Measurements from ENCODE around the gene NSG2. TPM values are rescaled to one million over a fixed set of nuclear protein-coding genes. Genes with fewer than 3 reads are reported as not detected.

Gene NSG2
- total RNA-seq, 1 donor, result not detected

GRCh38 chr5:174046558-174046957, 1.1 kb downstream of the NSG2 start:
- no peak overlapping the region for H3K4me3 ChIP-seq (ENCODE audit: low read depth, low read length)
- TF ChIP-seq, protein P1, sequence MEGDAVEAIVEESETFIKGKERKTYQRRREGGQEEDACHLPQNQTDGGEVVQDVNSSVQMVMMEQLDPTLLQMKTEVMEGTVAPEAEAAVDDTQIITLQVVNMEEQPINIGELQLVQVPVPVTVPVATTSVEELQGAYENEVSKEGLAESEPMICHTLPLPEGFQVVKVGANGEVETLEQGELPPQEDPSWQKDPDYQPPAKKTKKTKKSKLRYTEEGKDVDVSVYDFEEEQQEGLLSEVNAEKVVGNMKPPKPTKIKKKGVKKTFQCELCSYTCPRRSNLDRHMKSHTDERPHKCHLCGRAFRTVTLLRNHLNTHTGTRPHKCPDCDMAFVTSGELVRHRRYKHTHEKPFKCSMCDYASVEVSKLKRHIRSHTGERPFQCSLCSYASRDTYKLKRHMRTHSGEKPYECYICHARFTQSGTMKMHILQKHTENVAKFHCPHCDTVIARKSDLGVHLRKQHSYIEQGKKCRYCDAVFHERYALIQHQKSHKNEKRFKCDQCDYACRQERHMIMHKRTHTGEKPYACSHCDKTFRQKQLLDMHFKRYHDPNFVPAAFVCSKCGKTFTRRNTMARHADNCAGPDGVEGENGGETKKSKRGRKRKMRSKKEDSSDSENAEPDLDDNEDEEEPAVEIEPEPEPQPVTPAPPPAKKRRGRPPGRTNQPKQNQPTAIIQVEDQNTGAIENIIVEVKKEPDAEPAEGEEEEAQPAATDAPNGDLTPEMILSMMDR (IDR thresholded peaks at IDR 0.05; ENCODE audit: insufficient read depth, low read length), result no peak
- DNase-seq (ENCODE audit: low read depth), result no peak

DNA sequence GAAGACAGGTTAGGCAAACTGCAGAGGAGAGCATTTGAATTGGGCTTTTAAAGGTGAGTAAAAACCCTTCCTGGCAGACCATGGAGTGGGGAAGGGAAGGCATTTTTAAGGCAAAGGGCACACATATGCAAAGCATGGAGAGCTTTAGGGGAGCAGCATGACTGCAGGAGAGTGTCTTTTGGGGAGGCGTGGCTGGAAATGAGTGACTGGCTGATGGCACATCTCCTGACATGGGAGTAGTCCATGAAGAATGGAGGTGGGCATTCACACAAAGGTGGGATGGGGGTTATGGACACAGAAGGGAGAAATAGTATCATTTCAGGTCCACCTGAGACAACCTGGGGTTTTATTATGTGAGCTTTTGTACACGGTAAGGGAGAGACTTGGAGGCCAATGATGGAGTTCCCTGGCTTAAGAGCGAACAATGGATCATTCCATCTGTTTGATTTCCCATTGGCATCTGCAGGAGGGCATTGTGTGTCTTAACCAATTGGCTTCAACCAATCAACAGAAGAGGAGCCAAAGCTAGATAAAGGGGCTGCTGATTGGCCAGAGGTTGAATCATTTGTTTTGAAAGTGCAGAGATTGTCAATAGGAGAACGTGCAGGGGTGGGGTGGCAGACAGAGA, 2.1 kb downstream of the NSG2 start:
- H3K4me3 ChIP-seq (ENCODE audit: low read depth, low read length), result no peak overlapping the region
- TF ChIP-seq, protein P1 (IDR thresholded peaks at IDR 0.05; ENCODE audit: insufficient read depth, low read length), result no peak
- no peak for DNase-seq (ENCODE audit: low read depth)

GRCh38 chr5:174052636-174053035, 7.1 kb downstream of the NSG2 start:
- DNase-seq (ENCODE audit: low read depth), result no peak
- TF ChIP-seq, protein P1 (IDR thresholded peaks at IDR 0.05; ENCODE audit: insufficient read depth, low read length), result no peak
- H3K4me3 ChIP-seq (ENCODE audit: low read depth, low read length), result no peak overlapping the region

DNA sequence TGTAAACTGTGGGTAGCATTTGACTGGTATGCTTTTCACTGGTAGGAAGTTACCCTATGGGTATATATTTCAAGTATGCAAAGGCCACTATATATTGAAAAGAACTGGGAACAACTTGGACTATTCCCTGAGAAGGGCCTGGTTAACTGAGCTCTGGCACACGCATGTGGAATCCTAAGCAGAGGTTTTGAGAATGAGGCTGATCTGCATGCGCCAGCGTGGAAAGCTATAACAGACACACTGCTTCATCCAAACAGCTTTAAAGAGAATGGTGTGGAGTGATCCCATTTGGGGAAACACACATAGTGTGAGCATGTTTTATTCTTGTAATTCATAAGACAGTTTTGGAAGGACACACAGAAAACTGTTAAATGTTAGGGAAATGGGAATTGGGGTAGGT, 8.4 kb downstream of the NSG2 start:
- TF ChIP-seq, protein P1 (IDR thresholded peaks at IDR 0.05; ENCODE audit: insufficient read depth, low read length), result no peak
- DNase-seq (ENCODE audit: low read depth), result no peak
- H3K4me3 ChIP-seq (ENCODE audit: low read depth, low read length), result no peak overlapping the region

DNA sequence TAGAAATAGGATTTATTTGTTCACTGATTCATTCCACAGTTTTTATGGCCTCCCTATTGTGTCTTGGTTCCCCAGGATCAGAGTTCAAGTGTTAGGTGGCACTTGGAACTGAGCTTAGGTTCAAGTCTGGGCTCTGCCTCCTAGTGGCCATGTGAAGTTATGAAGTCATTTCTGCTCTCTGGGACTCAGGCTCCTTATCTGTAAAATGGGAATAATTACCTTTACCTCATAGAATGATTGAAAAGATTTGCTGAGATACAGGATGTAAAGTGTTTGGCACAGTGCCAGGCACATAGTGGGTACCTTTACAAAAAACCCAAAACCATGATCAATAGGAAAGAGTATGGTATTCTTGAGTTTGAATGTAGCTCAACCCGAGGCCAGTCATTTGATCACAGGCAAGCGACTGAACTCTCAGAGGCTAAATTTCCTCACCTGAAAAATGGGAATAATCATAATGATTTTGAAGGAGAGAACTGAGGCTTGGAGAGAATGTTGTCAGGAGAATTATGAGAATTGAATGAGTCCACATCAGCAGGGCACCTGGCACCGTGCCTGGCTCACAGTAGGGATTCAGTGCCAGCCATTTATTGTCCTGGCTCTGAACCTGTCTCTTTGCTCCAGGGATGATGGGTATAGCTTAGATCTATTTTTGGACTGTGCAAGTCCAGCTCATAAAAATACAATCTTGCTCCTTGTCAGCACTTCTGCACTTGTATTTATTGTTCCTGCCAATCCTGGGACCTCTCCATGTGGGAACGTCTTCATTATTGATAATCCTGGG, 10.8 kb downstream of the NSG2 start:
- no peak for DNase-seq (ENCODE audit: low read depth)
- TF ChIP-seq, protein P1 (IDR thresholded peaks at IDR 0.05; ENCODE audit: insufficient read depth, low read length), result no peak
- H3K4me3 ChIP-seq (ENCODE audit: low read depth, low read length), result no peak overlapping the region

DNA sequence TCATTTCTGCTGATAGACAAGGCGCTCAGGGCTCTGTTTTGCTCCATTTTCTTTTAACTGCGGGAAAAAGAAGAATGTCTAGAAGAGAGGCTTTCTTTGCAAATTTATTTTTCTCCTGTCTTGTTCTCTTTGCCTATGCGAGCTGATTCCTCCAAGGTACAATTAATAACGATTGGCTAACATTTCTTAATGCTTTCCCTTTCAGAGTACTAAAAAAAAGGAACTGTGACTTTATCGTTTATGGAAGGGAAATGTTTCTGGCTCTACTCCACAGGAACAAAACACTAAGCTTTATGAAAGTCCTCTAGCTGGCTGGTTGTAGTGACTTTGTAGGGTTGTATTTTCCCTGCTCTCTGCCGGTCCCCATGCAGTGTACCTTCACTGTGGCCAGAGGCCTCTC, 11.7 kb downstream of the NSG2 start:
- DNase-seq (ENCODE audit: low read depth), result no peak
- TF ChIP-seq, protein P1 (IDR thresholded peaks at IDR 0.05; ENCODE audit: insufficient read depth, low read length), result no peak
- H3K4me3 ChIP-seq (ENCODE audit: low read depth, low read length), result no peak overlapping the region

Measured in fibroblast of the aortic adventitia (primary cell).